Bronchial epithelial cell (primary cell): Measurements from ENCODE around the gene DZIP1L. TPM values are rescaled to one million over a fixed set of nuclear protein-coding genes. Genes with fewer than 3 reads are reported as not detected.
"Not testable (repeated sequence)": the region's sequence is repeated elsewhere in the genome, so short reads cannot be mapped to it uniquely, and the experiment has no call there.

Experiments used
- DNase-seq: peaks from one replicate; pipeline ENCODE4 v3.0.0-alpha.2; 2010; ENCODE audit warnings: low read depth
- FAIRE-seq: peaks from 2 replicates; lab custom pipeline; 2011; peaks lifted over from hg19 to GRCh38; lab: Jason Lieb, UNC
- H3K27me3 ChIP-seq: 2 replicates; pipeline ENCODE4 v1.5.1; 2011; ENCODE audit warnings: low read length; ENCODE audit not compliant: control insufficient read depth, insufficient read depth
- H3K36me3 ChIP-seq: 2 replicates; pipeline ENCODE4 v1.5.1; 2011; ENCODE audit warnings: low read length; ENCODE audit not compliant: control insufficient read depth, insufficient read depth
- H3K4me3 ChIP-seq: 2 replicates; pipeline ENCODE4 v1.5.1; 2011; ENCODE audit warnings: mild to moderate bottlenecking, low read depth, low read length, control low read depth
- CTCF ChIP-seq: IDR thresholded peaks from 2 replicates; pipeline ENCODE4 v1.5.1; 2011; ENCODE audit warnings: mild to moderate bottlenecking, moderate library complexity, low read length, control low read depth, inconsistent platforms; ENCODE audit not compliant: insufficient read depth, severe bottlenecking
- total RNA-seq: library from RNA; depleted of rRNA; stranded (reverse); fragments of >200 nt; gene quantifications from 2 replicates; pipeline ENCODE4 v1.2.1, GENCODE V29; 2014

DZIP1L gene
- 0.77 and 2.1 TPM in 2 replicates for total RNA-seq

GRCh38 chr3:138114988-138115971 is at the start of gene DZIP1L:
Gene DZIP1L, minus strand, starts transcription at chr3:138115608. Its CDS starts 11,637 bp downstream, at chr3:138103971.
- FAIRE-seq: no peak
- DNase-seq: peak; percentile 25
- peak within 1 kb of the TSS; percentile 64 for H3K4me3 ChIP-seq
- no peaks in the 10 kb centered on the region for H3K36me3 ChIP-seq
- peak; percentile 41 for TF ChIP-seq CTCF
- no peaks in the 10 kb centered on the region for H3K27me3 ChIP-seq

GRCh38 chr3:138165061-138165460 is 49.7 kb upstream of the DZIP1L start:
- Histone ChIP-seq H3K27me3 (no peaks in the 10 kb centered on the region), H3K36me3 (peaks cover 5% of the 10 kb centered on the region), H3K4me3 (no peak overlapping the region)
- TF ChIP-seq CTCF: no peak
- DNase-seq: no peak
- no peak for FAIRE-seq

- FAIRE-seq: no peak
- TF ChIP-seq CTCF: no peak
These were observed 42.3 kb upstream of the DZIP1L start for GRCh38 chr3:138157743-138158142.

GRCh38 chr3:138154534-138154933 is 39.1 kb upstream of the DZIP1L start:
- no peaks in the 10 kb centered on the region for H3K27me3 ChIP-seq
- H3K4me3 ChIP-seq: no peak overlapping the region
- DNase-seq: no peak
- no peaks in the 10 kb centered on the region for H3K36me3 ChIP-seq
- TF ChIP-seq CTCF: no peak
- FAIRE-seq: no peak

More at GRCh38 chr3:138157743-138158142, 42.3 kb upstream of the DZIP1L start:
- DNase-seq: no peak
- H3K4me3 ChIP-seq: no peak overlapping the region
- no peaks in the 10 kb centered on the region for H3K36me3 ChIP-seq
- H3K27me3 ChIP-seq: no peaks in the 10 kb centered on the region

- no peaks in the 10 kb centered on the region for H3K36me3 ChIP-seq
- no peak for TF ChIP-seq CTCF
- no peak overlapping the region for H3K4me3 ChIP-seq
- H3K27me3 ChIP-seq: no peaks in the 10 kb centered on the region
- FAIRE-seq (no peak), DNase-seq (no peak)
These were observed 33.1 kb upstream of the DZIP1L start for GRCh38 chr3:138148503-138148902.

GRCh38 chr3:138142181-138142580 is 26.8 kb upstream of the DZIP1L start:
- H3K36me3 ChIP-seq: not testable (repeated sequence)

More at GRCh38 chr3:138142181-138142580, 26.8 kb upstream of the DZIP1L start:
- not testable (repeated sequence) for DNase-seq, H3K4me3 ChIP-seq, FAIRE-seq, H3K27me3 ChIP-seq
